WTC11 (cell line): ENCODE results near the gene RDH11. TPM values are rescaled to one million over a fixed set of nuclear protein-coding genes. Genes with fewer than 3 reads are reported as not detected.

Source experiments
- ATAC-seq: fragments of 200-7000 bp; cut with Tn5 transposase; 2 replicates; pipeline ENCODE4 v1.10.0; 2021; ENCODE audit warnings: mild to moderate bottlenecking, moderate library complexity
- CTCF ChIA-PET: fragments of 300-600 bp; sonication (Branson Sonifier 250); formaldehyde crosslinking; loops from one replicate; lab custom pipeline; 2021; ENCODE audit warnings: antibody characterized with exemption; lab: Charles Lee
- POLR2A ChIA-PET: fragments of 350-600 bp; sonication (Branson Sonifier 250); formaldehyde crosslinking; loops from one replicate; lab custom pipeline; 2021; ENCODE audit warnings: antibody characterized with exemption; lab: Charles Lee
- DNase-seq: peaks from one replicate; pipeline ENCODE4 v3.0.0; 2021; ENCODE audit warnings: low spot score
- H3K27ac Mint-ChIP-seq: 2 replicates; pipeline ENCODE4 v1.8.0; 2021; ENCODE audit warnings: mixed read lengths
- H3K27me3 Mint-ChIP-seq: 2 replicates; pipeline ENCODE4 v1.8.0; 2021; ENCODE audit warnings: low read depth, mild to moderate bottlenecking, moderate library complexity, mixed read lengths
- H3K36me3 Mint-ChIP-seq: 2 replicates; pipeline ENCODE4 v1.8.0; 2021; ENCODE audit warnings: mixed read lengths
- H3K4me1 Mint-ChIP-seq: 2 replicates; pipeline ENCODE4 v1.8.0; 2022; ENCODE audit warnings: mixed read lengths
- H3K4me3 Mint-ChIP-seq: 2 replicates; pipeline ENCODE4 v1.8.0; 2021; ENCODE audit warnings: mild to moderate bottlenecking, moderate library complexity, mixed read lengths
- H3K9me3 Mint-ChIP-seq: 2 replicates; pipeline ENCODE4 v1.8.0; 2021; ENCODE audit warnings: mixed read lengths
- ATF2 ChIP-seq: sonication (generic); formaldehyde crosslinking; IDR thresholded peaks from 2 replicates; pipeline ENCODE4 v1.8.1; 2022; ENCODE audit warnings: low read depth, missing genetic modification reagents, borderline replicate concordance
- ATF3 ChIP-seq: sonication (generic); formaldehyde crosslinking; conservative IDR thresholded peaks from 2 replicates; pipeline ENCODE4 v1.8.1; 2022; ENCODE audit warnings: mild to moderate bottlenecking, missing genetic modification reagents
- E2F5 ChIP-seq: sonication (generic); formaldehyde crosslinking; IDR thresholded peaks from 2 replicates; pipeline ENCODE4 v1.8.1; 2022; ENCODE audit warnings: mild to moderate bottlenecking, moderate library complexity, missing genetic modification reagents
- ELF4 ChIP-seq: sonication (generic); formaldehyde crosslinking; IDR thresholded peaks from 2 replicates; pipeline ENCODE4 v1.8.1; 2022; ENCODE audit warnings: low read depth, mild to moderate bottlenecking, moderate library complexity, missing genetic modification reagents
- ERG ChIP-seq: fragments of 250-450 bp; sonication (Bioruptor Pico); IDR thresholded peaks from 2 replicates; pipeline ENCODE4 v1.8.0; 2021; ENCODE audit warnings: mild to moderate bottlenecking
- ESRRA ChIP-seq: sonication (generic); formaldehyde crosslinking; IDR thresholded peaks from 2 replicates; pipeline ENCODE4 v1.8.1; 2022; ENCODE audit warnings: mild to moderate bottlenecking, missing genetic modification reagents, borderline replicate concordance
- IRF1 ChIP-seq: sonication (generic); formaldehyde crosslinking; IDR thresholded peaks from 2 replicates; pipeline ENCODE4 v1.8.0; 2023; ENCODE audit warnings: missing genetic modification reagents
- JUN ChIP-seq: sonication (generic); formaldehyde crosslinking; IDR thresholded peaks from 2 replicates; pipeline ENCODE4 v1.8.0; 2023; ENCODE audit warnings: mild to moderate bottlenecking, missing genetic modification reagents
- NFATC4 ChIP-seq: fragments of 250-450 bp; sonication (Bioruptor Pico); IDR thresholded peaks from 2 replicates; pipeline ENCODE4 v1.9.0; 2021; ENCODE audit warnings: mild to moderate bottlenecking
- NR2C2 ChIP-seq: sonication (generic); formaldehyde crosslinking; IDR thresholded peaks from 2 replicates; pipeline ENCODE4 v1.8.0; 2022; ENCODE audit warnings: mild to moderate bottlenecking, missing genetic modification reagents
- SMAD4 ChIP-seq: sonication (generic); formaldehyde crosslinking; IDR thresholded peaks from 2 replicates; pipeline ENCODE4 v1.8.0; 2022; ENCODE audit warnings: mild to moderate bottlenecking, missing genetic modification reagents
- STAT6 ChIP-seq: sonication (generic); formaldehyde crosslinking; conservative IDR thresholded peaks from 2 replicates; pipeline ENCODE4 v1.8.1; 2023; ENCODE audit warnings: mild to moderate bottlenecking, low read depth, missing genetic modification reagents, moderate library complexity
- TEAD4 ChIP-seq: sonication (generic); formaldehyde crosslinking; IDR thresholded peaks from 2 replicates; pipeline ENCODE4 v1.8.0; 2022; ENCODE audit warnings: mild to moderate bottlenecking, missing genetic modification reagents
- USF1 ChIP-seq: sonication (generic); formaldehyde crosslinking; IDR thresholded peaks from 2 replicates; pipeline ENCODE4 v1.8.0; 2022; ENCODE audit warnings: mild to moderate bottlenecking, missing genetic modification reagents
- USF2 ChIP-seq: sonication (generic); formaldehyde crosslinking; IDR thresholded peaks from 2 replicates; pipeline ENCODE4 v1.8.1; 2023; ENCODE audit warnings: mild to moderate bottlenecking, missing genetic modification reagents, moderate library complexity
- ZMAT4 ChIP-seq: fragments of 250-450 bp; sonication (Bioruptor Pico); IDR thresholded peaks from 2 replicates; pipeline ENCODE4 v1.9.0; 2021; ENCODE audit warnings: mild to moderate bottlenecking
- ZNF121 ChIP-seq: sonication (generic); formaldehyde crosslinking; IDR thresholded peaks from 2 replicates; pipeline ENCODE4 v1.8.0; 2023; ENCODE audit warnings: missing genetic modification reagents
- ZNF138 ChIP-seq: sonication (generic); formaldehyde crosslinking; conservative IDR thresholded peaks from 2 replicates; pipeline ENCODE4 v1.8.1; 2022; ENCODE audit warnings: mild to moderate bottlenecking, moderate library complexity, missing genetic modification reagents
- ZNF232 ChIP-seq: sonication (generic); formaldehyde crosslinking; IDR thresholded peaks from 2 replicates; pipeline ENCODE4 v1.8.0; 2022; ENCODE audit warnings: mild to moderate bottlenecking, missing genetic modification reagents
- ZNF416 ChIP-seq: fragments of 250-450 bp; sonication (Bioruptor Pico); IDR thresholded peaks from 2 replicates; pipeline ENCODE4 v1.9.0; 2021; ENCODE audit warnings: mild to moderate bottlenecking, inconsistent platforms
- ZNF425 ChIP-seq: fragments of 250-450 bp; sonication (Bioruptor Pico); conservative IDR thresholded peaks from 2 replicates; pipeline ENCODE4 v1.9.0; 2021; ENCODE audit warnings: mild to moderate bottlenecking
- ZNF512 ChIP-seq: sonication (generic); formaldehyde crosslinking; IDR thresholded peaks from 2 replicates; pipeline ENCODE4 v1.8.1; 2022; ENCODE audit warnings: missing genetic modification reagents, borderline replicate concordance
- total RNA-seq: library from RNA; stranded (reverse); gene quantifications from 3 replicates; pipeline ENCODE4 v1.2.3, GENCODE V29; 2021

The RDH11 gene
- total RNA-seq, 1 experiment from 2014 or later, result 103 TPM

GRCh38 chr14:67727361-67727760, 31.8 kb upstream of the RDH11 start (continued):
- TF ChIP-seq E2F5 (CRISPR knock-in tag) (no peak), ZMAT4 (CRISPR knock-in tag) (no peak), JUN (CRISPR knock-in tag) (no peak)
- TF ChIP-seq, all 79 proteins: peak for 0

GRCh38 chr14:67725171-67725570, 29.6 kb upstream of the RDH11 start:
- Mint-ChIP-seq H3K4me3 (no peak overlapping the region), H3K9me3 (no peaks in the 10 kb centered on the region), H3K27ac (no peak overlapping the region), H3K4me1 (peaks cover 20% of the 10 kb centered on the region), H3K27me3 (peaks cover 8% of the 10 kb centered on the region), H3K36me3 (no peaks in the 10 kb centered on the region)
- DNase-seq (no peak), ATAC-seq (no peak)
- CTCF ChIA-PET, result no interaction called here
- TF ChIP-seq IRF1 (no peak), ZNF425 (no peak), ESRRA (CRISPR knock-in tag) (no peak), ERG (CRISPR knock-in tag) (no peak), NR2C2 (CRISPR knock-in tag) (no peak), ZNF138 (no peak), ATF3 (no peak), STAT6 (CRISPR knock-in tag) (no peak), ATF2 (CRISPR knock-in tag) (no peak), ZNF512 (CRISPR knock-in tag) (no peak), ZNF121 (no peak), ELF4 (no peak), USF2 (CRISPR knock-in tag) (no peak), NFATC4 (CRISPR knock-in tag) (no peak), TEAD4 (CRISPR knock-in tag) (no peak), ZNF232 (CRISPR knock-in tag) (no peak), ZNF416 (CRISPR knock-in tag) (no peak), SMAD4 (CRISPR knock-in tag) (no peak), USF1 (CRISPR knock-in tag) (no peak)
- POLR2A ChIA-PET, result no interaction called here
